Hepatic stellate cell (primary cell): ENCODE measurements around the gene SEL1L.
A peak's percentile ranks its signal among the peaks of the same experiment; 100 is the strongest.
"Not testable (repeated sequence)": the region's sequence is repeated elsewhere in the genome, so short reads cannot be mapped to it uniquely, and the experiment has no call there.

Experiments
- DNase-seq: peaks from one replicate; pipeline ENCODE4 v3.0.0; 2011; ENCODE audit warnings: low spot score

Gene SEL1L

GRCh38 chr14:81474148-81474492 lies 59.5 kb downstream of the SEL1L start:
- DNase-seq = no peak

GRCh38 chr14:81473456-81474147 lies 60.1 kb downstream of the SEL1L start:
- no peak for DNase-seq

- DNase-seq = no peak
These were observed 61.4 kb downstream of the SEL1L start for GRCh38 chr14:81472096-81472800.

DNA sequence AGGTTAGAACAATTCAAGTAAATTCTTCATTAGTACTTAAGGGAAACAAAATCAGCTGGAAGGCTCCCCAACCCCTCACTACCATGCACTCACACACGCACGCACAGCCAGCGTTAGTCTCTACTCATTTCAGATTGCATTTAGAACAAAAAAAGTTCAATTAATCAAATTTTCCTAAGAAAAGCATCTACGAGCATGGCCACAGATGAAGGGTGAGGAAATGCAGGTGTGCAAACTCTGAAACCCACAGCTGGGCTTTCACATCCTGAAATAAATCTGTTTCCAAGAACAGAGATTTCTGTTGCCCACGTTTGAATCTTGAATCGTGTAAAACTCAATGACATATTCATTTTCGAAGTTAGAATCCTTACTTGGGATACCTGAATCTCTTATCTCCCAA lies 62.6 kb downstream of the SEL1L start:
- no peak for DNase-seq

DNA sequence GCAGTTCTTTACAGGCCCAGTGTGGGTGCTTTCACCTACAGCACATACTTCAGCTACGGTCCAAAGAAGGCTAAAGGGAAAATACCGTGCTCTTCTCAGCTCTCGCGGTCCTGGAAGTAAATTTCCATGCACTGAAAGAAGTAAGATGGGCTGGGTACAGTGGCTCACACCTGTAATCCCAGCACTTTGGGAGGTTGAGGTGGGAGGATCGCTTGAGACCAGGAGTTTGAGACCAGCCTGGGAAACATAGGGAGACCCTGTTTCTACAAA lies 63.2 kb downstream of the SEL1L start:
- DNase-seq = not testable (repeated sequence)

DNA sequence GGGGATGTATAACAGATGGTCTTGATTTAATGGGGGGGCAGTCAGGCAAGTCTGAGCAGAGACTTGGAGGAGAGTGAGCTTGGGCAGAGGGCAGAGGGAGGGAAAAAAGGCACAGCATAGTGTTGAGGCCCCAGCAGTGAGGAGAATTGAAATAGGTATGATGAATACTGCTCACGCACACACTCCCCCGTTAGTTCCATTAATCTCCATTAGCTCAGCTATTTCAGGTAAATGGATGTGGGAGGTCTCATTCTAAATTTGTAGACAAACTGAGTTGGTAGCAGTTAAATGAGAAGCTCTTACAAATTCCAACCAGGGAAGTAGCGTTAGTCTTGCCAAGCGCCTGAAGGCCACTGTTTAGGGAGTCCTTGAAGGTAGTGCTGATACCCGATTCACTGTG lies 66.8 kb downstream of the SEL1L start:
- no peak for DNase-seq

GRCh38 chr14:81465507-81466228 lies 68.0 kb downstream of the SEL1L start:
- no peak for DNase-seq

DNA sequence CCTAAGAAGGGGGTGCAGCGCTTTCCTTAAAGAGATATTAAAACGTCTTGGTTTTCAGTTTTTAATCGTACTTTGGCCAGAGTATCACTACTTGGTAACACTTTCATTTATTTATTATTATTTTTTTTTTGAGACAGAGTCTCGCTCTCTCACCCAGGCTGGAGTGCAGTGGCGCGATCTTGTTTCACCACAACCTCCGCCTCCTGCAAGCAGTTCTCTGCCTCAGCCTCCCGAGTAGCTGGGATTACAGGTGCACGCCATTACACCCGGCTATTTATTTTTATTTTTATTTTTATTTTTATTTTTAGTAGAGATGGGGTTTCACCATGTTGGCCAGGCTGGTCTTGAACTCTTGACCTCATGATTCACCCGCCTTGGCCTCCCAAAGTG lies 68.7 kb downstream of the SEL1L start:
- DNase-seq = not testable (repeated sequence)

- peak; percentile 51 for DNase-seq
These were observed 69.2 kb downstream of the SEL1L start for GRCh38 chr14:81464253-81465002.

- not testable (repeated sequence) for DNase-seq
These were observed 71.3 kb downstream of the SEL1L start for GRCh38 chr14:81462356-81462755.

DNA sequence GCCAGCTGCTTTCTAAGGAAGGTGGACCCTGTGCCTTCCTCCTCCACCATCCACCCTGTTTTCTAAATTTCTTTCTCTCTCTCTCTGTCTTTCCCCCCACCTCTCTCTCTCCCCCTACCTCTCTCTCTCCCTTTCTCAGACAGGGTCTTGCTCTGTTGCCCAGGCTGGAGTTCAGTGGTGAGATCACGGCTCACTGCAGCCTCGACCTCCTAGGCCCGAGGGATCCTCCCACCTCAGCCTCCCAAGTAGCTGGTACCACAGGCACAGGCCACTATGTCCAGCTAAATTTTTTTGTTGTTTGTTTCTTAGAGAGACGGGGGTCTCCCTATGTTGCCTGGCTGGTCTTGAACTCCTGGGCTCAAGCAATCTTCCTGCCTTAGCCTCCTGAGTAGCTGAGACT lies 73.7 kb downstream of the SEL1L start:
- DNase-seq = no peak

DNA sequence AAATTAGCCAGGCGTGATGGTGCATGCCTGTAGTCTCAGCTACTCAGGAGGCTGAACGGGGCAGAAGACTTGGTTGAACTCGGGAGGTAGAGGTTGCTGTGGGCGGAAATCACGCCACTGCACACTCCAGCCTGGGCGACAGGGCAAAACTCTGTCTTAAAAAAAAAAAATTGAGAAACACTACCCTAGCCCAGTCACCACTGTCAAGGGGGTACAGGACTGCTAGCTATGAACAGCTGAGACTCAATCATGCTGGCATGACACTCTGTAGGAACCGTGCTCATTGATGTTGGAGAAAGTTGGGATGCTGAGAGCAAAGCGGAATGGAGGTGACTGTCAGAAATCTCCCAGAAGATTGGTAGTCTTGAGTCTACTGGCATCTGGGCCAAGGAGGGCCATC lies 75.3 kb downstream of the SEL1L start:
- DNase-seq = no peak

- no peak for DNase-seq
These were observed 78.3 kb downstream of the SEL1L start for GRCh38 chr14:81455390-81455789.

DNA sequence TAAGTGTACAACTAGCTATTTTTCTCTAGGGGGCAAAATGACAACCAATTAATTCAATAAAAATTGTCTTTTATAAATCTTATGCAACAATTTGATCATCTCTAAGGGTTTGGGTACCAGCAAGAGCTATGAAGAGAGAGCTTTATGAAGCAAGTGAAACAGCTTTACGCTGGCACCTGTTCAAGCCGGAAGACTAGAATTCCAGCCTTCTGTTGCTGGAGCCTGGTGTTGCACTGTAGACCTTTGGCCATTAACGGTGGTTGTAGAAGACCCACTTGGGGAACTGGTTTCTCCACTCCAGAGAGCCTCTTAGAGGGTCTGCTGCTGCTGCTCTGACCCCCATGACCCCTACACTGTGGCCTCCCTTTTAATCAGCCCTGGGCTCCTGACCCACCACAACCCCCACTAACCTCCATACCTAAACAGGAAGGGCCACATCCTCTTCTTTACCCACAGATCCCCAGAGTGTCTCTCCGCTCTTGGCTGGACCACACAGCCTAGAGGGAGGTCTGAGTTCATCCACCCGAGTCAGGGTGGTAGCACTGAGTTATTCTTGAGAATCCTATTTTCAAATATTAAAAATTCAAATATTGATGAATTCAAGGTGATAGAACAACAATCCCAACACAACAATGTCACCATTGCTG lies 79.0 kb downstream of the SEL1L start:
- no peak for DNase-seq

DNA sequence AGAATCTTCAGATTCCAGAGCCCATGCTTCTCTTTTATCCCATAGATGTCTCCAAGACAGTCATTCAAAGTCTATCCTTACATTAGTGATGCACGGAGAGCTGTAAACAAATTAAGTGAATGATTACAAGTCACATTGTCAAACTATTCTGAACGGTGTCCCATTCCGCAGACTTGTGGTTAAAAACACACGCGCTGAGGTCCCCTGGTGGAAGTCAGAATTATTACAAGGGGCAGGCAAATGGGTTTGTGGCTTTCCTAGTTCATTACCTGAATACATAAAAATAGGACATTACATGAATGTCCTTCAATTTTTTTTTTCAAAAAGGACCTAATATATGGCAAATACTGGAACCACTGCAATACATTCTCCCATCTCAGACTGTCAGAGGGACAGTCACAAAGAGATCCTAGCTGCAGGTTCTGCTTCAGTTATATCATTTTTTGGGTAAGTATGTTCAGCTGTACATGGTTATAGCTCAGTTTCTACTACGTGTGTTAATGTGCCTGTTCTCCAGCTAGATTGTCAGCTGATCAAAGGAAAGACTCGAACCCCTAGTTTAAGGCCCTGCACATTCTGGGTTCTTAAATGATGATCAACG lies 80.4 kb downstream of the SEL1L start:
- peak; percentile 30 for DNase-seq

DNA sequence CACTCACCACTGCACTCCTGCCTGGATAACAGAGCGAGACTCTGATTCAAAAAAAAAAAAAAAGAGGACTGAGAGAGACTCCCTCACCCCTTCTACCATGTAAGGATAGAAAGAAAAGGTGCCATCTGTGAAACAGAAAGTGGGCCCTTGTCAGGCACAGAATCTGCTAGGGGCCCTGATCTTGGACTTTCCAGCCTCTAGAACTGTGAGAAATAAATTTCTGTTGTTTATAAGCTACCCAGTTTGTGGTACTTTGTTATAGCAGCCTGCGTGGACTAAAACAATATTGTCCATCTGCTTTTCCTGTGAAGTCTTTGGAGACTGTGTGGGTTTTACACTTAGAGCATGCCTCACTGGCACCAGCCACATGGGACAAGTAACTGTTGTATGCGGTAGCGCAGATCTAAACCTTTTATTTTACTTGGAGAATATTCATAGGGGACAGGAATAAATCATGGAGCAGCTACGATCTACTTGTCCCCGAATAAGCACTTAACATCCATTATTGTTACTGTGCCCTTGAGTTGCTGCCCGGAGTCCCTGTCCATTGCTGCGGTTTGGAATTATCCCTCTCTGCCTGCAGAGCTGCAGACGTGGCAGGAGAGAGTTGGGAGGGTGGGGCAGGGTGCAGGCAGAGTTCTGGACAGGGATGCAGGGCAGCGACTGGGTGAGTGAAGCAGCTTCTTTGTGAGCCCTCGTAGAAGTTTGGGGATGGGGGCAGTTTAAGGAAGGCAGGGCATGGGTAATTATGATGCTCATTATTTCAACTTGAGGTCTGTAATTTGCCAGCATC lies 81.1 kb downstream of the SEL1L start:
- DNase-seq = no peak

DNA sequence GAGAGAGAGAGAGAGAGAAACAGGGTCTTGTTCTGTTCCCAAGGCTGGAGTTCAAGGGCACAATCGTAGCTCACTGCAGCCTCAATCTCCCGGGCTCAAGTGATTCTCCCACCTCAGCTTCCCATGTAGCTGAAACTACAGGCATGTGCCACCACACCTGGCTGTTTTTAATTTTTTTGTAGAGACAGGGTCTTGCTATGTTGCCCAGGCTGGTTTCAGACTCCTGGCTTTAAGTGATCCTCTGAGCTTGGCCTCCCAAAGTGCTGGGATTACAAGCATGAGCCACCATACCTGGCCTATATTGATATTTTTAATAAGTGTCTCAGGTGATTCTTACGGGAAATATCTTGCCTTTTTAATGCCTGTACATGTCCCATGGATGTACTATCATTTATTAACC lies 82.7 kb downstream of the SEL1L start:
- DNase-seq = no peak

- no peak for DNase-seq
These were observed 83.5 kb downstream of the SEL1L start for GRCh38 chr14:81450100-81450531.

- DNase-seq = no peak
These were observed 84.1 kb downstream of the SEL1L start for GRCh38 chr14:81449576-81449975.

DNA sequence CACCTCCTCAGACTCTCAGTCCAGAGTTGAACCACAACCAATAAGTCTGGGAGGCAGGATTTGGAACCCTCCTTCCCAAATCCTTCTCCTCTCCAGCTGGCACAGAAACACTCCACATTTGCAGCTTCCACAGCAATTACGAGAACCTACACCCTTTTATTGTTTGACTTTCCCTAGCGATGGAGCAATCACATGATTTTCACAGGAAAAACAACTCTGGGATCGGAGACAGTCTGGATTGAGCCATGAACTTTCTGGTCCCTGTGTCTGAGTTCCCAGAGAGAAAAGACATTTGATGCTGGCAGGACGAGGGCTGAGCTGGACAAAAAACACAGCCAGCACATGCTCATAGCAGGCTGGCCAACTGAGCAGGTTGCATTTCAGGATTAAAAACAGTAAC lies 84.5 kb downstream of the SEL1L start:
- no peak for DNase-seq
